ENCODE measurements around the gene NPAS3.

GRCh38 chr14:33836900-33837577 is 898.4 kb downstream of the NPAS3 start:
- TF ChIP-seq REST (IDR thresholded peaks at IDR 0.05; ENCODE audit: insufficient replicate concordance, low read depth), result no peak
- no peak for TF ChIP-seq CTCF (IDR thresholded peaks at IDR 0.05; ENCODE audit: insufficient read depth, low read length)

Measured in HL-60 (cell line).